PC-9 (cell line): ENCODE measurements around the gene AMOT.

Experiments
- EZH2 ChIP-seq: fragments of 200-600 bp; sonication (generic); IDR thresholded peaks from 2 replicates; pipeline ENCODE4 v1.8.0; 2017; ENCODE audit warnings: antibody characterized with exemption, low read depth
- TF ChIP-seq, protein P1 (sequence below): fragments of 200-600 bp; sonication (generic); conservative IDR thresholded peaks from 2 replicates; pipeline ENCODE4 v1.6.1; 2017; ENCODE audit warnings: mixed run types, antibody characterized with exemption, mild to moderate bottlenecking, moderate library complexity

DNA sequence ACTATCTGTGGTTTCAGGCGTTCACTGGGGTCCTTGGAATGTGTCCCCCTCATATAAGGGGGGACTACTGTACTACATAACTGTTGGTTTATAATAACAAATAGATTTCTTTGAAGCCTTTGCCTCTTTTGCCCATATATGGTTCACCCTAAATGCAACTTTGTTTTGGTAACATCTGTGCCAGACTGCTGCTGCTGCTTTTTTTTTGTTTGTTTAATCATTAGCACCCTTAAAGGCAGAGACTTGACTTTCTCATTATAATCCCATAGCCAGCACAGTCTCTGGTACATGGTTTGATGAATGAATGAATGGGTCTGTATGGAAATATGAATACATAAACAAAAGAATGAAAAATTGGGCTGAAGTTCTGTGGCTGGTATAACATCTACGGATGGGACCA is 80.7 kb downstream of the AMOT start:
- TF ChIP-seq, protein P1, sequence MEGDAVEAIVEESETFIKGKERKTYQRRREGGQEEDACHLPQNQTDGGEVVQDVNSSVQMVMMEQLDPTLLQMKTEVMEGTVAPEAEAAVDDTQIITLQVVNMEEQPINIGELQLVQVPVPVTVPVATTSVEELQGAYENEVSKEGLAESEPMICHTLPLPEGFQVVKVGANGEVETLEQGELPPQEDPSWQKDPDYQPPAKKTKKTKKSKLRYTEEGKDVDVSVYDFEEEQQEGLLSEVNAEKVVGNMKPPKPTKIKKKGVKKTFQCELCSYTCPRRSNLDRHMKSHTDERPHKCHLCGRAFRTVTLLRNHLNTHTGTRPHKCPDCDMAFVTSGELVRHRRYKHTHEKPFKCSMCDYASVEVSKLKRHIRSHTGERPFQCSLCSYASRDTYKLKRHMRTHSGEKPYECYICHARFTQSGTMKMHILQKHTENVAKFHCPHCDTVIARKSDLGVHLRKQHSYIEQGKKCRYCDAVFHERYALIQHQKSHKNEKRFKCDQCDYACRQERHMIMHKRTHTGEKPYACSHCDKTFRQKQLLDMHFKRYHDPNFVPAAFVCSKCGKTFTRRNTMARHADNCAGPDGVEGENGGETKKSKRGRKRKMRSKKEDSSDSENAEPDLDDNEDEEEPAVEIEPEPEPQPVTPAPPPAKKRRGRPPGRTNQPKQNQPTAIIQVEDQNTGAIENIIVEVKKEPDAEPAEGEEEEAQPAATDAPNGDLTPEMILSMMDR = no peak
- TF ChIP-seq EZH2 = no peak
